HG03066 (cell line): ENCODE measurements around the gene IL12B.

ENCODE experiments used
- ATAC-seq: cut with Tn5 transposase; IDR thresholded peaks from one replicate; pipeline ENCODE4 v1.9.1; 2021; ENCODE audit warnings: low read depth; ENCODE audit not compliant: unreplicated experiment

Gene IL12B

DNA sequence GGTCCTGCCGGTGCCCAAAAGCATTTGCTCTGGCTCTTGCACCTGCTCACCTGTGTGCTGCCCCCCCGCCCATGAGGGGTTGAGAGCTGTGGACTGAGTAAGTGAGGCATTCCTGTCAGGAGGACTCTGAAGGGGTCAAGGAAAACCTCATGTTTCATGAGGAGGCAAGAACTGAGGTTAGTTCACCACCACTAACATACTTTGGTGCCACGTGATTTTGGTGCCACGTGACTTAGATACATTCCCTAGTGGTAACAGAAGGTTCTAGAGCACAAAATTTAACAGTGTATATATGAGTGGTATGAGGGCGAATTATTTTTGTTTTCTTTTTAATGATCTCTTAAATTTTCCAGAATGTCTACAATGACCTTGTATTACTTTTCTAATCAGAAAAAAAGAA is 6.3 kb upstream of the IL12B start:
- no peak for ATAC-seq

- no peak for ATAC-seq
Observed at GRCh38 chr5:159333545-159333925, 3.2 kb upstream of the IL12B start.

- ATAC-seq: no peak
Observed at GRCh38 chr5:159332800-159333544, 2.7 kb upstream of the IL12B start.

GRCh38 chr5:159331093-159331973 is 1.0 kb upstream of the IL12B start:
- ATAC-seq: peak; percentile 69

- no peak for ATAC-seq
Observed at GRCh38 chr5:159324986-159325385, 5.3 kb downstream of the IL12B start.

- ATAC-seq: no peak
Observed at GRCh38 chr5:159324102-159324755, 6.1 kb downstream of the IL12B start.

DNA sequence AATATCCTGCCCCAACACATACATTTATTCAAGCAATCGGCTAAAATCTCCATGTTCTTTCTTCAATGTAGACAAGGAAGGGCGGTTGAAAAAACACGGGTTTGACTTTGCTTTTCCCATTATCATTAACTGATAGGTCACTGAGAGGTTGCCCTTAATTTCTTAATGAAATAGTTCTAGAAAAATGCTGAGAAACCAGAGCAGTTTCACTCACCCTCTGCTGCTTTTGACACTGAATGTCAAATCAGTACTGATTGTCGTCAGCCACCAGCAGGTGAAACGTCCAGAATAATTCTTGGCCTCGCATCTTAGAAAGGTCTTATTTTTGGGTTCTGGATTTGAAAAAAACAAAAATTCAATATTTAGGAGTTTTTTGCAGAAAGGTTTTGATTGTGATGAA is 8.1 kb downstream of the IL12B start:
- ATAC-seq: no peak

GRCh38 chr5:159319832-159320231 is 10.5 kb downstream of the IL12B start:
- ATAC-seq: no peak

DNA sequence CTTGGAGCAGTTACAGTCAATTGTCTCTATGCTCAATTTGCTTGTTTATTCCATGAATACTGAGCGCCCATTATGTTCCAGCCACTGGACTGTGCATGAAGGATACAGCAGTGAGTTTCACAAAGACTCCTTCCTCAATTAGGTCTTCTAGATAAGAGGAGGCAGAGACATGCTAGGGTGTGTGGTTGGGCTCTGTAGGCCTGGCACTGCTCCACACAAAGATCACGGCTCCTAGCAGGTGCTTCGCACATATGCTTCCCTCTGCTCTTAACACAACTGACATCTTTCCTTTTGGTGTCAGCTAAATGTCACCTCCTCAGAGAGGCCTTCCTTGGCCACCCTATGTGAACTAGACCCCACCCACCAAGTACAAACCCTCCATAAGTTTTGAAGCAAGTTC is 10.9 kb downstream of the IL12B start:
- no peak for ATAC-seq

- no peak for ATAC-seq
Observed at GRCh38 chr5:159318448-159318847, 11.8 kb downstream of the IL12B start.

GRCh38 chr5:159317849-159318248 is 12.4 kb downstream of the IL12B start:
- ATAC-seq: no peak

GRCh38 chr5:159316519-159317383 is 13.5 kb downstream of the IL12B start:
- ATAC-seq: no peak

GRCh38 chr5:159313197-159313596 is 17.1 kb downstream of the IL12B start:
- no peak for ATAC-seq

- ATAC-seq: no peak
Observed at GRCh38 chr5:159311063-159311462, 19.2 kb downstream of the IL12B start.

DNA sequence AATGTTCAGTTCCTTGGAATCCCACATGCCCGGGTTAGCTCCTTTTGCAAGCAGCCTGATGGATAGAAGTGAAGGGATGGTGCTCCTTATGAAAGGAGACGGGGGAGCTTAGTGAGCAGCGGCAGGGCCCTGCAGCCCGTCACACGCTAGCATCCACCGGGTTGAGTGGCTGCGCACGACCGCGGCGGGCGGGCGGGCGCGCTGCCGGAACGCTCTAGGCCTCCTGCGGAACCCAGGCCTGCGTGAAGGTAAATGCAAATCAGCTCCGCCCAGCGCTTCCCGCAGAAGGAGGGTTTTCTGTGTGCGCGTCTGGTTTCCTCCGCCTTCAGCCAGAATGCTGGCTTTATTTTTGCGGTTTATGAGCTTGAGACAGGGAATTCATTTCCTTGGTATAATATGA is 19.8 kb downstream of the IL12B start:
- no peak for ATAC-seq

DNA sequence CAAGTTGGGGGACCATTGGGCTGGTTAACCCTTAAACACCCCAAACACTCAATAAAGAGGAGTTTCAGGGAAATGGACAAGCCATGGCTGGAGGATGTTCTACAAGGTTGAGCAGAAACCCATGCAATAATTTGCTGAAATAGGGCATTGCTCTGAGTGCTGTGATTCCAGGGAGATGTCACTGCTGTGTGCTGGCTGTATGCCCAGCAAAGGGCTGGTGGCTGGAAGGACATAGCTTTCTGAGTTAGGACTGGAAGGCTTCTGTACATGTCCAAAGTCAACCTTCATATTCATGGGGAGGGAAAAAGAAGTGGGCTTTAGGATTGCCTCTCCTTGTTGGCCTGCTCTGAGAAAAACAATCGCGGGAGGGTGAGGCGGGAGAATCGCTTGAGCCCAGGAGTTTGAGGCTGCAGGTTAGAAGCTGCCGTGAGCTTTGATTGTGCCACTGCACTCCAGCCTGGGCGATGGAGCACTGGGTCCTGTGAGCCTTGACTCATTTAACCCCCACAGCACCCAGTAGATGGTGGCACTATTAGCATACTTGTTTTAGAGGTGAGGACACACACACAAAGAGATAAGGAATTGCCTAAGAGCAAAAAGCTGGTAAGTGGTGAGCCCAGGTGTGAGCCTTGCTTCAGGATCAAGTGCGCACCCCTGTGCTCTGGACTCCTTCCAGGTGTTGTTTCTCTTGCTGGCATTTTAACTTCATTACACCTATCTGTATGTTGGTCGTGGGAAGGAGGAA is 20.4 kb downstream of the IL12B start:
- no peak for ATAC-seq

DNA sequence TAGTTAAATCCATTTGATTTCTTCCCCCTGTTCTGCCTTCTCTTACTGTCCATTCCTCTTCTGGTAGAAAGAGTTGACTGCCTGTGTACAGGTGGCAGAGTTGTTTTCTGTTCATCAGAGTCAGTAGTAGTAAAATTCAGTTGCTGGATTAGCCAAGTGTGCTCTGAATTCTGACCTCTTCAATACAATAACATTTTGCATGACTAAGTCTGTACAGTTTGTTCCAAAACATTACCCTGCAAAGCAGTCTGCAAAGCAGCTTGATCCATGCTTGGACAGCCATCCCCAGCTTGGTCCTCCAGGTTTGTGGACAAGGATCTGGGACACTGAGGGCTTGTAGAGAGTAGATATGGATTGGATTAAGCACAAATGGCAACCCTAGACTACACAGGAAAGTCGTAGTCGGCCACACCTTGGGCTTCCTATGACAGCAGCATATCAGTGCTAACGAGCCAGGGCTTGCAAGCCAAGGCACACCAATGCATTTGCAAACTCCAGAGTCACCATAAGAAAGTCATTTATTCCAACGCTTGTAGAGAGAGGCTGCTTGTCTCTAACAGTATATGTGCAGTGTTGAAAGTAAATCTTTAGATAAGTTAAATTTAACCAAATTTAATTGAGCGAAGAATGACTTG is 25.2 kb downstream of the IL12B start:
- no peak for ATAC-seq

GRCh38 chr5:159303286-159303685 is 27.0 kb downstream of the IL12B start:
- no peak for ATAC-seq
